K562 (cell line): ENCODE data around the gene RALY. TPM values are rescaled to one million over a fixed set of nuclear protein-coding genes. Genes with fewer than 3 reads are reported as not detected.
A peak's percentile ranks its signal among the peaks of the same experiment; 100 is the strongest.

Experiments used
- JUND ChIP-seq, 2 experiments: IDR thresholded peaks; 2 replicates in 1 of 2; 3 replicates in 1 of 2; pipeline ENCODE4 v1.6.1; 2011; ENCODE audit warnings: borderline replicate concordance in 2 of 2, low read depth in 2 of 2, low read length in 2 of 2, improper control_type of control experiment in 1 of 2, missing biosample characterization in 1 of 2, missing genetic modification characterization in 1 of 2, missing genetic modification reagents in 1 of 2
- RREB1 ChIP-seq: fragments of 250-450 bp; sonication (Bioruptor Pico); IDR thresholded peaks from 2 replicates; pipeline ENCODE4 v1.4.0; 2020
- SMARCC2 ChIP-seq: fragments of 450-650 bp; IDR thresholded peaks from 2 replicates; pipeline ENCODE4 v1.6.1; 2017; ENCODE audit warnings: antibody characterized with exemption, moderate library complexity, mild to moderate bottlenecking, low read depth
- SRSF7 ChIP-seq: fragments of 200-400 bp; formaldehyde crosslinking; optimal IDR thresholded peaks from 2 replicates; pipeline ENCODE3; 2017; ENCODE audit warnings: mild to moderate bottlenecking, low read depth, low read length
- TAF7 ChIP-seq: fragments of 450-650 bp; IDR thresholded peaks from 2 replicates; pipeline ENCODE4 v1.6.1; 2016; ENCODE audit warnings: missing genetic modification characterization, missing compliant biosample characterization
- TFE3 ChIP-seq: fragments of 450-650 bp; formaldehyde crosslinking; IDR thresholded peaks from 2 replicates; pipeline ENCODE4 v1.4.0; 2020; ENCODE audit warnings: mild to moderate bottlenecking, mixed read lengths
- UBTF ChIP-seq, 2 experiments: IDR thresholded peaks; 2 replicates each; pipeline ENCODE4 v1.6.1; 2012; ENCODE audit warnings: improper control_type of control experiment in 2 of 2, low read depth in 2 of 2, low read length in 2 of 2, borderline replicate concordance in 1 of 2
- XRCC4 ChIP-seq: IDR thresholded peaks from one replicate; pipeline ENCODE4 v1.6.1; 2011; ENCODE audit not compliant: insufficient read depth, insufficient read length; ENCODE audit errors: extremely low read depth
- XRCC5 ChIP-seq: fragments of 200-400 bp; formaldehyde crosslinking; IDR thresholded peaks from 2 replicates; pipeline ENCODE4 v1.6.1; 2017; ENCODE audit warnings: low read depth, mild to moderate bottlenecking, low read length
- ZNF23 ChIP-seq: fragments of 250-450 bp; sonication (Bioruptor Pico); IDR thresholded peaks from 2 replicates; pipeline ENCODE4 v1.4.0; 2020; ENCODE audit warnings: mild to moderate bottlenecking
- ZNF280B ChIP-seq: fragments of 250-450 bp; sonication (Bioruptor Pico); IDR thresholded peaks from 2 replicates; pipeline ENCODE4 v1.5.1; 2021; ENCODE audit warnings: mild to moderate bottlenecking
- ZNF696 ChIP-seq: fragments of 250-450 bp; sonication (Bioruptor Pico); conservative IDR thresholded peaks from 2 replicates; pipeline ENCODE4 v1.4.0; 2020; ENCODE audit warnings: mild to moderate bottlenecking, moderate library complexity
- ZSCAN32 ChIP-seq: fragments of 450-650 bp; formaldehyde crosslinking; IDR thresholded peaks from 2 replicates; pipeline ENCODE4 v1.4.0; 2020; ENCODE audit warnings: mild to moderate bottlenecking, moderate library complexity
- polyA plus RNA-seq, 8 experiments: library from polyadenylated mRNA; depleted of rRNA in 4 of 8; stranded (reverse) in 5 of 8; unstranded in 3 of 8; fragments of >200 nt; fragmentation: Nextera tagmentation in 2 of 8; fragmentation: Illumina TruSeq in 1 of 8; extraction: Ambion mirVana in 2 of 8; extraction: Trizol in 1 of 8; gene quantifications; 2 replicates each; pipeline versions ENCODE4 v1.2.1 to v1.2.3, GENCODE V29; 2011 to 2014; ENCODE audit warnings: inconsistent platforms in 1 of 8, missing spikeins in 1 of 8
- total RNA-seq, 7 experiments: library from RNA; depleted of rRNA in 6 of 7; stranded (reverse); fragments of >200 nt in 6 of 7; fragmentation: Illumina TruSeq in 2 of 7; extraction: Trizol in 2 of 7; gene quantifications; 2 replicates each; pipeline versions ENCODE4 v1.2.1 to v1.2.3, GENCODE V29; 2011 to 2021; ENCODE audit warnings: low replicate concordance in 1 of 7
- TF ChIP-seq, protein P1 (sequence below), 2 experiments: fragments of 250-450 bp in 1 of 2; fragments of 450-650 bp in 1 of 2; sonication (Bioruptor Pico) in 1 of 2; IDR thresholded peaks; 2 replicates each; pipeline versions ENCODE4 v1.6.1 to v1.8.0; 2016 to 2021; ENCODE audit warnings: mild to moderate bottlenecking in 2 of 2, moderate library complexity in 2 of 2, missing compliant biosample characterization in 1 of 2, missing genetic modification characterization in 1 of 2

The RALY gene
- total and polyA plus RNA-seq, 9 of the 15 experiments (the other 6 are each of a cell fraction or from before 2014, with no cell fraction given), result 0.80 to 207 (median 128) TPM

DNA sequence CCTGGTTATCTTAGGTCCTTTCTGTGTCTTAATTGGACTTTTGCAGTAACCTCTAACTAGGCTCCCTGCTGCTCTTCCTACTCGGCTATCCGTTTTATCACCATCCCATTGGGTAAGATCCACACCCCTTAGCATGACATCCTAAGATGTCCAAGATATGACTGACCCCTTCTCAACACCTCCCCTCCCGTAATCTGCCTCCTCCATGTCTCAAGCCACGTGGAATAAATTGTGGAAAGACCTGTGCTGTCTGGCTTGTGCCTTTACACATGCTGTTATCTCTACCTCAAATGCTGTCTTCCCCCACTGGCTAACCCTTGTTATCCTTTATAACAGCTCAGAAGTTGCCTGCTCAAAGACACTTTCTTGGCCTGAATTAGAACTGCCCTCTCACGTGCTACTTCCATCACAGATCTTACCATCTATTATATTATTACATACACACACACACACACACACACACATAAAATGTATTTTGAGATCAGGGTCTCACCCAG is 91.9 kb downstream of the RALY start (continued):
- no peak for TF ChIP-seq ZSCAN32 (CRISPR knock-in tag)
- TF ChIP-seq JUND (IDR thresholded peaks at IDR 0.05; ENCODE audit: borderline replicate concordance, low read depth, low read length), result 0 out of 2 replicates have a peak, but pooled peaks have one; percentile 39
- TF ChIP-seq JUND (tag; IDR thresholded peaks at IDR 0.05; ENCODE audit: borderline replicate concordance, low read depth, low read length), result no peak; the same call in 2 of the 3 replicates
- TF ChIP-seq SMARCC2, result no peak
- no peak for TF ChIP-seq UBTF (IDR thresholded peaks at IDR 0.05; ENCODE audit: borderline replicate concordance in 1 of 2, low read depth in 2 of 2, low read length in 2 of 2)
- TF ChIP-seq ZNF696, result no peak
- no peak for TF ChIP-seq ZNF280B (CRISPR knock-in tag)
- TF ChIP-seq XRCC4, result no peak
- TF ChIP-seq TFE3 (CRISPR knock-in tag), result no peak
- TF ChIP-seq, protein P1, sequence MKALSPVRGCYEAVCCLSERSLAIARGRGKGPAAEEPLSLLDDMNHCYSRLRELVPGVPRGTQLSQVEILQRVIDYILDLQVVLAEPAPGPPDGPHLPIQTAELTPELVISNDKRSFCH (CRISPR knock-in tag; IDR thresholded peaks at IDR 0.05), result no peak
- TF ChIP-seq, protein P1 (tag; IDR thresholded peaks at IDR 0.05), result 0 out of 2 replicates have a peak, but pooled peaks have one; percentile 46
- no peak for TF ChIP-seq XRCC5
- TF ChIP-seq SRSF7, result no peak
- TF ChIP-seq TAF7, result no peak
- TF ChIP-seq ZNF23 (CRISPR knock-in tag), result no peak
- no peak for TF ChIP-seq RREB1 (CRISPR knock-in tag)
